GM21390 (cell line): ENCODE results near the gene TREH.

ENCODE experiments used
- ATAC-seq: cut with Tn5 transposase; IDR thresholded peaks from one replicate; pipeline ENCODE4 v1.9.1; 2021; ENCODE audit not compliant: unreplicated experiment

Gene TREH

DNA sequence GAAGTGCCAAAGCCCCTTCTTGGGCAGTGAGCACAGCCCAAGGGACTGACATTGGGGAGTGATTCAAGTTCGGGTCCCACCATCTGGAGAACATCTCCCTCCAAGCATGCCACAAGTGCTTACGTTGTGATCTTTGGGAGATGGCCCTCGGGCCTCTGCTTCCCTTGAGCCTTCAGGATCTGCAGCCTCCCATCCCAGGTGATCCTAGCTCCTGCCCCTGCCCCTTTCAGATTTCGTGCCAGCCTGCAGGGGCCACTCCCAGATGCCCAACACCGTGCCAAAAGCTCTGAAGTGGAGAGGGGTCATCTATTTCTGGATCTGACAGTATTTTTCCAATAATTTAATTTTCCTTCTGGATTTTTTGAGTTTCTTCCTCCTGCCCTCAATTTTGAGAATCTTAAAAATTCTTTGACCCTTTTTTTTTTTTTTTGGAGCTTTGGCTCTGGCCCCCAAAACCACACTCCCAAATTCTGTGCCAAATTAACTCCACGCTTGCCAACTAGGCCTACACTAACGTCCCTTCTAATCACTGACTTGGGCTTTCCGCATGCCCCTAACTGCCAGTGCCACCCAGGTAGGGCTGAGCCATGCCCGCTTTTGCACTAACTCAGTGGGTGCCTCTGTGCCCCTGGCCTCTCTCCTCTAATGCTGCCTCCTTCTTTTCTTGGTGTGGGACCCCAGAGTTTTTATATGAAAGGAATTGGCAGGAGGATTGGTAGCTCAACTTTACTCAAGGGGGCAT lies 46.7 kb downstream of the TREH start:
- no peak for ATAC-seq

DNA sequence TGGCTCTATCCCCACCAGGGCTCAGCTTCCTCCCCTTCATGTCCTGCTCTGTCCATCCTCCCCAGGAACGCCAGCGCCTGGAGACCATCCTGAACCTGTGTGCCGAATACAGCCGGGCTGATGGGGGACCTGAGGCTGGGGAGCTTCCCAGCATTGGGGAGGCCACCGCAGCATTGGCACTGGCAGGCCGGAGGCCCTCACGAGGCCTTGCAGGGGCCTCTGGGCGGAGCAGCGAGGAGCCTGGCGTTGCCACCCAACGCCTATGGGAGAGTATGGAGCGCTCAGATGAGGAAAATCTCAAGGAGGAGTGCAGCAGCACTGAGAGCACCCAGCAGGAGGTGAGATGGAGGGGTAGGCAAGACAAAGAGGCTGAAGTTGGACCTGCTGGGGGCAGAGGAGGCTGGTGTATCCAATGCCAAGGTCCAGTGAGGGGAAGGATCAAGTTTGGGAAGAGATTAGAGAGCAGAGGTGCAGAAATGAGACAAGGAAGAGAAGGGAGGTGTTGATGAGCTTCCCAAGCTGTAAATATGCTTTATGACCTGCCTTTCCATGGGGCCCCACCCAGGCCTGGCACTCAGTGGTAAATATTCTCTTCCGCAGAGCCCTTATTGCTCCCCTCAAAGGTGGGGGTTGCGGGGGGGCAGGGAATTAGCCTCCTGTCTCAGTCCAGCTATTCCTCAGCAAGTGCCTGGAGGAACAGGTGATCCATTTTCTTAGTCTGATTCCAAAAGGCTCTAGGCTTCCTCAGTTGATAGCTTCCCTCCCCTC lies 48.1 kb downstream of the TREH start:
- ATAC-seq: no peak

DNA sequence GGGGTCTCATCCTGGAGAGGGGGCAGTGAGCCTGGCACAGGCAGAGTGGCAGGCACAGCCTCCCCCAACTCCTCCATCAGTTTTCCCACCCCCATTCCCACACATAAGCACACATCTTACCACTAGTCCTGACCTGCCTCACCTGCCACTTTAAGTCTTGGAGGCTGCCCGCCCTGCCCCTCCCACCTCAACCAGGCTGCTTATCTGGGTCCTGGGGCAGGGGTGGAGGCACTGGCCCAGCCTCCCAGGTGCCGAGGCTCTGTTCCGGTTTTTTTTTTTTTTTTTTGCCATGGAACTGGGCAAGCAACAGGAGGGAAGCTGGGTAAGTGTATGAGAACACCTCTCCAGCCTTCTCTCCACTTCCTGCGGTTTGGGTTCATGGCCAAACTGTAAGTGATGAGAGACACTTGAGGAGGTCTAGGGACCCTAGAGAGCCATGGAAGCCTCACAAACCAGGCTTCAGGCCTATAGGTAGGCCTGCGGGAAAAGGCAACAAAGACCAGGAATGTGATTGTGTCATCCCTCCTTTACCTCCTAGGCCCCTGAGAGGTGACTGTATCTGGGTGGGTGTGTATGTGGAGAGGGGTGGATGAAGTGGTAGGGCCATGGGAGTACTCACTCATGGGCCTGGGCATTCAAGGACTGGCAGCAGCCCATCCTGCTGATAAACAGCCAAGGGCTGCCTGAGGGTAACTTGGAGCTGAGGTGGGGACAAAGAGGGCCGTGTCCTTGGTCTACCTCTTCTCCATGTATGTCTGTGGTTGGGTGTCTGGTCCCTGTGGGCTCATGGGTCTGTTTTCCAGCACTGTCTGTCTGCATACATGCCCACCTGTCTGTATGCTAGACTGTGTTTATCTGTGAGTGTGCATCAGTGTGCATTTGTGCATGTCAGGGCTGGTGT lies 49.4 kb downstream of the TREH start:
- no peak for ATAC-seq

DNA sequence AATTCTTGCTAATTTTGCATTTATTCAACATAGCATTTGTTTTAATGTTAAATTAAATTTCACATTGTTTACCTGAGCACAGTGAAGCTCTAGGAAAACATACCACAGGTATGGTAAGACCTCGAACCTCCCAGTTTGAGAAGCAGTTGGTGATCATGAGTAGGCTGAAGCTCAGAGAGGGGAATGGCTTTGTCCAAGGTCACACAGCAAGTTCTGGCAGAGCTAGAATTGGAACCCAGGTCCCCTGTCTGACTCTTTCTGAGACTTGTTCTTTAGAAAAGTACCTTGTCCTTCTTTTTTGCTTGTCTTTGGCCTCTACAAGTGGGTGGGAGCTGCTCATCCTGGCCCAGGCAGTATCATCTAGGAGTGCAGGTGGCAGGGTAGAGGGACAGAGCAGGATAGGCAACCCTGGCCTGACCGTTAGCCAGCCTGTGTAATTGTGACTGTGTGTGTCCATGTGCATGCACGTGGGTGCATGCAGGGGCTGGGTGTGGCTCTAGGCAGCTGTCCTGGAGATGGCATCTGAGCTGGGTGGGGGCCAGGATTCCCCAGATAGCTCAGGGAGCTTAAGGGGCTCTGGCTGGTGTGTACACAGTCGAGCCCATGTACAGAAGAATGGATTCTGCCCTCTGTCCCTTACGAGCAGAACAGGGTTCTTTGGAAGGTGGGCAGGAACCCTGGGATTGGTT lies 50.4 kb downstream of the TREH start:
- ATAC-seq: no peak

DNA sequence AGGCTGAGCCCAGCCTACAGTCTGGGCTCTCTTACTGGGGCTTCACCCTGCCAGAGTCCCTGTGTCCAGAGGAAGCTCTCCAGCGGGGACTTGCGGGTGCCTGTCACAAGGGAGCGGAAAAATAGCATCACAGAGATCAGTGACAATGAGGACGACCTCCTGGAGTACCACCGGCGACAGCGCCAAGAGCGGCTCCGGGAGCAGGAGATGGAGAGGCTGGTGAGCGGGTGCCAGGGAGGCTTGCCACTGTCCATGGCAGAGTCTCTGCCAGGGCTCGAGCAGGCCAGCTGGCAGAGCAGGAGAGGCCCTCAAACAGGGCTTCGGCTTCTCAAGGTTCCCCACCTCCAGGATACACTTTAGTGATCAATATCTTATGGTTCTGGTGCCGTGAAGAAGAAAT lies 51.0 kb downstream of the TREH start:
- no peak for ATAC-seq

DNA sequence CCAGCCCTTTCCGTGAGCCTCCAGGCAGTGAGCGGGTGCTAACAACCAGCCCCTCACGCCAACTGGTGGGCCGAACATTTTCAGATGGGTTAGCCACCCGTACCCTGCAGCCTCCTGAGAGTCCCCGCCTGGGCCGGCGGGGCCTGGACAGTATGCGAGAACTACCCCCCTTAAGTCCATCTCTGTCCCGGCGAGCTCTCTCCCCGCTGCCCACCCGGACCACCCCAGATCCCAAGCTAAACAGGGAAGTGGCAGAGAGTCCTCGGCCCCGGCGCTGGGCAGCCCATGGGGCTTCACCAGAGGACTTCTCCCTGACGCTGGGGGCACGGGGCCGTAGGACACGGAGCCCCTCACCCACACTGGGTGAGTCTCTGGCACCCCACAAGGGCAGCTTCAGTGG lies 51.4 kb downstream of the TREH start:
- ATAC-seq: no peak

DNA sequence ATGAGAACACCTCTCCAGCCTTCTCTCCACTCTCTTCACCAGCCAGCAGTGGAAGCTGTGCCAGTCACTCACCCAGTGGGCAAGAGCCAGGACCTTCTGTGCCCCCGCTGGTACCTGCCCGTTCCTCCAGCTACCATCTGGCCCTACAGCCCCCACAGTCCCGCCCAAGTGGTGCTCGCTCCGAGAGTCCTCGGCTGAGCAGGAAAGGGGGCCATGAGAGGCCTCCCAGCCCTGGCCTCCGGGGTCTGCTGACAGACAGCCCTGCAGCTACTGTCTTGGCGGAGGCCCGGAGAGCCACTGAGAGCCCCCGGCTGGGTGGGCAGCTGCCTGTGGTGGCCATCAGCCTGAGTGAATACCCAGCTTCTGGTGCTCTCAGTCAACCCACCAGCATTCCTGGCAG lies 51.9 kb downstream of the TREH start:
- no peak for ATAC-seq

DNA sequence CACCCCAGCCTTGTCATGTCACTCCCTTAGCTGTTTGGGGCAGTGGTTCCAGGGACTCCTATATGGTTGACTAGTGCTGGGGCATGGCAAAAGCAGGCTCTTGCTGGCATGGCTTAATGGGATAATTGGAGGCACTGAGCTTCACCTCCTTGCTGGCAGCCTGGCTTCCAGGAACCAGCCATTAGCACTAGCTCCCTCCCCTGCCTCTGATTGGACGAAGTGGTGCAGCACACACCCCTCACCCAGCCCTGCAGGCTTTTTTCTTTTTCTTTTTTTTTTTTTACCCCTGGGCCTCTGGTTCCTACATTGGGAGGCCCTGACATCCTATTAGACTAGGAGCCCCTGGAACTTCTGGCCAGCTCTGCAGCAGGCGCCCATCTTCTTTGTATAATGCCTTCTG lies 53.5 kb downstream of the TREH start:
- ATAC-seq: no peak

DNA sequence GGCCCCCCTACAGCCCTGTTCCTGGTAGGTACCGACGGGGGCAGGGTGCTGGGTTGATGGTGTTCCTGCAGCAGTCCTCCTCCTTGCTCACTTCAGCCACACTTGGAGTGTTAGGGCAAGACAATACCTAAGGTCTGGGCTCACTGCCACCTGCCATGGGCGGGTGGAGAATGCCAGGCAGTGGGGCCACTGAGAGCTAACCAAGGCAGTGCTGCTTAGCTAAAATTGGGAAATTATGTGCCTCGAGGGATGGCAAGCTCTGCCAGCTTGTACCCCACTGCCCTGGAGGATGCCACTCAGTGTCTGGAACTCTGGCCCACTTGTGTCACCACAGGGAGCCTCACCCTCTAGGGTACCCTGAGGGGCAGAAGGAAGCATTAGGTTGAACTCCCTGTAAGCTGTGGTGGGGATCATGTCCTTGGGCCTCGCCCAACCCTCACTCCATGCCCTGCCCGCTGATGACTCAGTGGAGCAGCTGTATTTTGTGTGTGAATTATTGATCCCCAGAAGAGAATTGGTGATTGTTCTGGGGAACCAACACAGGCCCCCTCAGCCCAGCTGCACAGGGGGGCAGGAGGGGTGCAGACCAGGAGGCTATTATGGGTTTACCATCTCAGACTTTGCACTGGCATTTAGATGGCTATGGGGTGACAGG lies 54.3 kb downstream of the TREH start:
- no peak for ATAC-seq

DNA sequence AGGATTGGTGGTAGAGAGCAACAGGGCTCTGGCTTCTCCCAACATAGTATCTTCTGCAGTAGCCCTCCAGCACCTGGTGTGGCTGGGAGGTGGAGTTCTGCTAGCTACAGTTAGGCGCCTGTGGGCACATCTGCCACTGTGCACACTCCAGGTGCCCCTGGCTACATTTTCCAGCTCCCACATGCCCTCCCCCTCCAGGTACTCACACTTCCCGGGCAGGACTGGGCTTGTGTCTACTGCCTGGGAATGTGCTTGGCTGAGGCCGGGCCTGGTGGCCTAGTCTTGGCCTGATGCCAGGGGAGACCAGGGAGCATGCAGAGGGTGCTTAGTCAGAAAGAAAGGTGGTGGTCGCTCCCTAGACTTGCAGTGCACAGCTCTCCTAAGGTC lies 56.2 kb downstream of the TREH start:
- ATAC-seq: no peak

DNA sequence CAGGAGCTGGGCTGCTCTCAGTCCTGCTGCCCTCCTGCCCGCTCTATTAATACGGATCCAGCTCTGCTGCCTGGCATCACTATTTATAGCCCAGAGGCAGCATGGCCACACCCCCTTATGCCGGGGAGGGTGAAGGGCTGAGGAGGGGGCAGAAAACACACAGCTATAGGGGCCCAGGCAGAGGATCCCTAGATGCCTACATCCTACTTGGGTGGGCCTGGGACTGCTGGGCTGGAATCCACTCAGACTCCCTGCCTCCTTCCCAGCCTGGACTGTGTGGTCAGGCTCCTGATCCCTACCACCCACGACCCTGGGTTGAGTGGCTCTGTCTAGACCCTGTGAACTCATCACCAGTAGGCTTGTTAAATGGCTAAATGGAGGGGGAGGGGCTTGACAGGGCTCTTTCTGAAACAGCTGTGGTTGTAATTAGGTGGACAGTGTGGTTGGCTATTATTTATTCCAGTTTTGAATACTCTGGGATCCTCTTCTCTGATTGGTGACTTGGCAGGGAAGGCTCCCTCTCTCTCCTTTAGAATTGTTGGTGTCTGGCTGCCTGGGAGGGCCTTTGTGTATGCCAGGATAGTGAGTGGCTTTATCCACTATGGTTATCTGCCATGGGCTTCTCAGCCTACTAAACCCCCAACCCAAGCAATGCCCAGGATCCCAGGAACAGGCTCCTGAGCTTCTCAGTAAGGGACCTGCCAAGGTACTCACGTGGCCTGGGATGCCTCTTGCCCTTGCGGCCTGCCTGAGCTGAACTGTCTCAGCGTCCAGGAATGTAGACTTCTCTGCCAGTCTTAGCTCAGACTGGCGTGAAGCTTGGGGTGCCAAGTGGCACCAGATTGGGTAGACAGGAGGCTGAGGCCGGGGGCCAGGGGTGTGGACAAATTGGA lies 56.8 kb downstream of the TREH start:
- ATAC-seq: no peak

DNA sequence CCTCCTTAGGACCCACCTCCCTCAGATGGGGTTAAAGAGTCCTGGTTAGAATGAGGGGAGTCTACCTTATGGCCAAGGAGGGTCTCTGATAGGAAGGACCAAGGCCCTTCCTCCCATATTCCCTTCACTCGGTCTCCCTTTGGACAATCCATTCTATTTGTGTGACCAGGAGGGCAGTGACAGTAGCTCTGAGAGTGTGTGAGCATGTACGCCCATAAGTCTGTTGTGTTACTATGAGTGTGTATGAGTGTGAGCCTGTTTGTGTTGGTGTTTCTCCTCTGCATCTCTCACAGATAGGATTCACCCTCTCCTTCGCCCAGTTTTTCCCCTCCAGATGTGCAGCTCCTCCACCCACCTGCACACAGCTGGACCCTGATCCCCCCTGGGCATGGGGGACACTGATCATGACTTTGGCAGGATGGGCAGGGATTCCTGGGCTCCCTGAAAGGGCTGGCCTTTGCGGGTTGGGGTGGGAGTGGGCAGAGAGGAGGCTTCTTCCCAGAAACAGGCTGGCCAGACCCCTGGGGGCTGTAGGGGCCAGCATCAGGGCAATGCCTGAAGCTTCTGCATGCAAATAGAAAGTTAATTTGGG lies 57.6 kb downstream of the TREH start:
- no peak for ATAC-seq

DNA sequence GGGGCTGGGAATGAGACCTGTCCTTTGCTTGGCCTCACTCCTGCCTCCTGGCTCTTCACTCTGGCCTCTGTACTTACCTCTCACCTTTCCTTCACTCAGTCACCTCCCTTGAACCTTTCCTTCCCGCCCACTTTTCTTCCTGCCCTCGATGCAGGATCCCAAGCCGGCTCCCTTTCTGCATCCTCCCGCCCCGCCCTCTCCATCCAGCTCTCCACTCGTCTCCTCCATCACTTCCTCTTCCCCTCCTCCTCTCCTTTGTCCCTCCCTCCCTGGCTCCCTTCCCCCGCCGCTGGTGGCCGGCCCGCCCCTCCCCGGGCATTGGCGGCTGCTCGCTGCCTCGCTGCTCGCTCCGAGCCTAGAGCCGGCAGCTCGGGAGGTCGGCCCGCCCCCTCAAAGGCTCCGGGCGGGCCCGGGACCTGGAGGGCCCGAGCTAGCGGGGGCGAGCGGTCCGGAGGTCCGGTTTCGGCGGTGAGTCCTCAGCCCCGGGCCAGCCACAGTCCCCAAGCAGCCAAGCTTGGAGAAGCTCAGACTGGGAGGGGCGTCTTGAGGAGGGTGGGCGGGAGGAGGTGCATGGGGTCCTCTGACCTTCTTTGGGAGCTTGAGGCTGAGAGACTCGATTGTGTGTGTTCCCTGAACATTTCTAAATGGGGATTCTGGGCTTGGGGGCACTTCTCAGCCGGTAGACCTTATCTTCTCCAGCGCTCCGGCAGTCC lies 58.2 kb downstream of the TREH start:
- ATAC-seq: no peak

DNA sequence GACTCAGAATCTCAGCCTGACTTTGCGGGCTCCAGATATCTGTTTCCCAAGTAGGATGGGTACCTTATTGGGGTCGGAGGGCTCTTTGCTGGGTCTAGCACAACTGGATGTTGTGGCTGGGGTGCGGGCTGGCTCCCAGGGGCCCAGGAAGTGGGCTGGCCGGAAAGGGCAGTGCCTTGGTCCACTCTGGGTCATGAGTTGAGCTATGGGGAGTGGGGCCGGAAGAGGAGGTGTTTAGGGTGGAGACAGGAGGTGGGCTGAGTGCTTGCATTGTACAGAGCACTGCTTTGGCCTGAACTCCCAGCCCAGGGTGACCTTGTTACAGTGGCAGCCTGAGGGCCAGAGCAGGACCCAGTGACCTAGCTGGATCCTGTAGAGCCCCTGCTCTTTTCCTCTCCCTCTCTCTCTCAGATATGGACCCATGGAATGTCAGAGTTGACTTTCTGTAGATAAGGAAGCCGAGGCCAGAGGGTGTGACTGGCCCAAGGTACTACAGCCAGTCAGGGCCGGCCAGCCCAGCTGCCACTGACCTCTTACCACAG lies 58.9 kb downstream of the TREH start:
- ATAC-seq: no peak

DNA sequence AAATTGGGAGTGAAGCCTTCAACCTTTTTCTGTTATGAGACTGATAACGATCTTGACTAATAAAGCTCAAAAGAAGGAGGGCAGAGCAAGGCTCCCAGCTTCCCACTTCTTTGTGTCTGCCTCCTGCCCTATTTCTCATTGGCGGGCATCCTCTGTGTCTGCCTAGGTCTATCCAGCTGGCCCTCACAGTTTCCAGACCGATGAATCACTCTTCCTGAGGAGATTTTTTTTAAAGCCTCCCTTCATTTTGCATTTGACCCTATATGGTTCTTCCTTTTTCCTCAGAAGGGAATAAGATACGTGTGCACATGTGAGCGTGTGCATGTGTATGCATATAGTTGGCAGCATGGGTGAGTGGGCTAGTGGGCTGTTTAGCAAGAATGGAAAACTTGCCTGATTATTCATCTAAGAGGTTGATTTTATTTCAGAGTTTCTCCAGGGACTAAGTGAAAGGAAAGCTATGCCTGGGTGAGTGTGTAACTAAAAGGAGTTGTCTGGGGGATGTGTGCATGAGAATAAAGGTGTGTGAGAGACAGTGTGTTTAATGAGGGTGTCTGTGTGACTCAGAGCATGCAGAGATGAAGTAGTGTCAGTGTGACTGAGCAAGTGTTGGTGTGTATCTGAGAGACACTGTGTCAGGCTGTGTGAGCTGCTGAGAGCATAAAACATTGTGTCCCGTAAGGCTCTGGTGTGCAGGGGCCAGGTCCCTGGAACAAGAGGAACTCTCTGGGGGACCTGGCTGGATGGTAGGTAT lies 59.8 kb downstream of the TREH start:
- ATAC-seq: no peak

DNA sequence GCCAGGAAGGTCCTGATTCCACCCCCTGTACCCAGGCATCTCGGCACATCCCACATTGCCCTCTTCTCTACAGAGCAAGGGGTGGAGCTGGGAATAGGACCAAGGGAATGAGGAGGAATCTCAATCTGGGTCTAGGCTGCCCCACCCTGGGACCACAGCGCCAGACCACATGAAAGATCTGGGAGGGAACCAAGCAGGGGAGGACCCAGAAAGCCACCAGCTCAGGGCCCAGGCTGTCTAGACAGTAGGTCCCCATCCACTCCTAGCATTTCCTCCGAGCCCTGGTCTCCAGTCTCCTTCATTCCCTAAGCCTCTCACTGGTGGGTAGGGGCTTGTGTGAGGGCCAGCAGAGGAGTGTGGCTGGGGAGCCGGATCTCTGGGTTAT lies 60.5 kb downstream of the TREH start:
- no peak for ATAC-seq

DNA sequence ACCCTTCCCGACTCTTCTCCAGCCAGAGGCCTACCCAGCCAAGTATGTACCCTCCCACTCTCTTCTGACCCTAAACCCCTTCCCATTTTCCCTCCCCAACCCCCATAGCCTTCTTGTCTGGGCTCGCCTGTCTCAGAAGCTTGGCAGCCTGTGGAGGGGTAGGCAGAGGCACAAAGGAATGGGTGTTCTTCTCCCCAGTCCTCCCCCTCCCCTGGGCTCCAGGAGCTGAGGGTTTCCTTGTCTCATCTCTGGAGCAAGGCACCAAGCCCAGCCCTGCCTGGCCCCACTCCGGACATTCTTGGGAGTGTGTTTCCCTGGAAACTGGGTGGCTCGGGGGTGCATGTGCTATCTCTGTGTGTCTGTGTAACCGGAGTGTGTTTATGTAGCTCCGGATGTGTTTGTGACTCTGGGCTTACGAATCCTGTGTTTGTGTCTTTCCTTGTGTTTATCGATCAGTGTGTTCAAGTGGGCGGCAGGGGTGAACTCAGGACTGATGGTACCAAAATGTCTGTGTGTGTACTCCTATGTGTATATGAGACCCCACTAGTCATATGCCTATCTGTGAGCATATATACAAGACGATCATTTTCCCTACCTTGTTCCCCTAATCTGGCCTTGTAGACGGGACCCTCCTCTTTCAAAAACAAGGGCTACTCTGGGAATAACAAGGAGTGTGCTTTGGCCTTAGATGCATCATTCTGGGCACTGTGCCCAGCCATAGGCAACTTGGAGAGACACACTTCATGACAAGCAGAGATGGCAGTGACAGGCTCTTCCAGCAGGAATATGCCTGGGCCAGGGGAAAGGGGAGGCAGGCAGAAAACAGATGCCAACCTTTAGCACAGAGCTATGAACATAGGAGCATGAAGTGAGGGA lies 61.1 kb downstream of the TREH start:
- no peak for ATAC-seq
